ENCODE measurements around the gene CDC14B. TPM values are rescaled to one million over a fixed set of nuclear protein-coding genes. Genes with fewer than 3 reads are reported as not detected.

CDC14B gene
- total and polyA plus RNA-seq, 2 of the 4 experiments (the other 2 are of a cell fraction) = 9.7 to 26.3 TPM

- peaks cover 10% of the 10 kb centered on the region; the same call in 1 of the 2 replicates for H3K9me1 ChIP-seq (ENCODE audit: insufficient read depth, low read length)
- intact Hi-C loops (cut with micrococcal nuclease) = no loop called here
- no peak overlapping the region for H3K23ac ChIP-seq (ENCODE audit: low read depth, low read length)
- no peak for ATAC-seq (ENCODE audit: low read depth)
- no peak overlapping the region for H4K91ac ChIP-seq (ENCODE audit: insufficient read depth, low read depth, low read length)
- peaks cover 10% of the 10 kb centered on the region for H3K4me1 ChIP-seq (ENCODE audit: control insufficient read depth, insufficient read depth, low read length)
- H3K4ac ChIP-seq (ENCODE audit: low read depth, low read length) = no peak overlapping the region
- no peak overlapping the region for H2AFZ ChIP-seq (replicated peaks; ENCODE audit: low read length, poor library complexity)
- H2AK5ac ChIP-seq (ENCODE audit: low read depth, low read length) = no peak overlapping the region
- ChIA-PET POLR2A (ENCODE audit: unreplicated experiment) (no interaction called here), CTCF (no interaction called here)
- no peak overlapping the region for H3K18ac ChIP-seq (ENCODE audit: low read depth, low read length)
- peaks cover 4% of the 10 kb centered on the region; the same call in 1 of the 2 replicates for H4K20me1 ChIP-seq (ENCODE audit: insufficient read depth, low read length)
- H3K27me3 ChIP-seq (ENCODE audit: control insufficient read depth, insufficient read depth, low read length) = no peaks in the 10 kb centered on the region
- dilution Hi-C loops (cut with HindIII; ENCODE audit: low sequenced_read_pairs, unreplicated experiment) = no loop called here
- no peak overlapping the region for H2BK5ac ChIP-seq (ENCODE audit: low read depth, low read length, poor library complexity, severe bottlenecking)
- no peak overlapping the region for H3K14ac ChIP-seq (replicated peaks; ENCODE audit: low read depth, low read length)
- H2AK9ac ChIP-seq (replicated peaks; ENCODE audit: low read depth, low read length, poor library complexity) = no peak overlapping the region
- no peak overlapping the region for H2BK120ac ChIP-seq (ENCODE audit: low read depth, low read length)
- H3K56ac ChIP-seq (ENCODE audit: extremely low read depth, insufficient read depth, low read length) = no peak overlapping the region
- H4K5ac ChIP-seq (ENCODE audit: low read depth, low read length) = no peak overlapping the region
- H2BK15ac ChIP-seq (ENCODE audit: low read depth, low read length) = no peak overlapping the region
- H3K9ac ChIP-seq (ENCODE audit: low read depth, low read length) = no peak overlapping the region
- TF ChIP-seq NFE2L2 (IDR thresholded peaks at IDR 0.05; ENCODE audit: low read depth, low read length) (no peak), FOS (IDR thresholded peaks at IDR 0.05; ENCODE audit: low read depth, low read length) (no peak), MXI1 (IDR thresholded peaks at IDR 0.05; ENCODE audit: borderline replicate concordance, low read depth, low read length) (no peak), CHD1 (IDR thresholded peaks at IDR 0.05; ENCODE audit: low read depth, low read length) (no peak)
- no CpG with 5 or more reads among the region's 3 CpGs for WGBS, 2 experiments (ENCODE audit: extremely low coverage in 2 of 2, insufficient read length in 1 of 2)
- H3K4me3 ChIP-seq (ENCODE audit: insufficient read depth, low read depth, low read length) = no peak overlapping the region
- BruUV-seq (replicated peaks) = no TSS peak
- no peak overlapping the region for H3K27ac ChIP-seq (ENCODE audit: insufficient read depth, low read length)
- in situ Hi-C loops (cut with MboI; ENCODE audit: low sequenced_read_pairs) = no loop called here
- H2BK20ac ChIP-seq (ENCODE audit: low read depth, low read length) = no peak overlapping the region
- no peaks in the 10 kb centered on the region for H3K9me3 ChIP-seq (ENCODE audit: control insufficient read depth, insufficient read depth, low read length)
- no peak for DNase-seq
- no peak overlapping the region for H4K8ac ChIP-seq (ENCODE audit: low read depth in 2 of 2, low read length in 2 of 2)
- no peak overlapping the region for H3K4me2 ChIP-seq (ENCODE audit: low read depth, low read length)
- peaks cover 2 to 19% of the 10 kb centered on the region in 2 experiments; a peak in 3 of 4 replicates for H3K79me1 ChIP-seq (ENCODE audit: low read depth in 1 of 2, low read length in 2 of 2)
- peaks cover 16% of the 10 kb centered on the region for H3K36me3 ChIP-seq (ENCODE audit: control insufficient read depth, insufficient read depth, low read length)
Measured at GRCh38 chr9:96483733-96484390, 135.8 kb downstream of the CDC14B start.

All from IMR-90 (cell line).